ENCODE data around the gene IBTK. TPM values are rescaled to one million over a fixed set of nuclear protein-coding genes. Genes with fewer than 3 reads are reported as not detected.
A peak's percentile ranks its signal among the peaks of the same experiment; 100 is the strongest.
"Not testable (repeated sequence)": the region's sequence is repeated elsewhere in the genome, so short reads cannot be mapped to it uniquely, and the experiment has no call there.

Gene IBTK
- total RNA-seq, 1 experiment from 2014 or later = 36.6 TPM

- H2AFZ ChIP-seq (ENCODE audit: low read depth, low read length, poor library complexity, severe bottlenecking); H3K4me2 ChIP-seq (ENCODE audit: low read length); H3K4me1 ChIP-seq (ENCODE audit: control insufficient read depth in 1 of 2, insufficient read depth in 2 of 2, low read length in 2 of 2); ATAC-seq; H3K79me2 ChIP-seq (ENCODE audit: insufficient read depth, low read length); POLR2A ChIA-PET; RAD21 ChIA-PET (ENCODE audit: low non-redundant PET in 1 of 2, low total read pairs in 2 of 2, uncharacterized antibody in 2 of 2, unreplicated experiment in 2 of 2); H3K9ac ChIP-seq (ENCODE audit: low read length); H3K27me3 ChIP-seq (ENCODE audit: insufficient read depth, low read length); H3K4me3 ChIP-seq (replicated peaks in 1 of 2; ENCODE audit: low read depth in 1 of 2, low read length in 2 of 2); H3K27ac ChIP-seq (ENCODE audit: low read depth, low read length); DNase-seq (ENCODE audit: low read depth, low spot score); H3K9me2 ChIP-seq (ENCODE audit: insufficient read depth); BruUV-seq (replicated peaks); H3K36me3 ChIP-seq (ENCODE audit: control insufficient read depth in 1 of 2, insufficient read depth in 2 of 2, low read length in 2 of 2); H4K20me1 ChIP-seq (ENCODE audit: insufficient read depth); H3K9me3 ChIP-seq (ENCODE audit: control insufficient read depth in 1 of 2, insufficient read depth in 1 of 2, low read depth in 1 of 2, low read length in 2 of 2): not testable (repeated sequence)
- CTCF ChIA-PET = interaction anchor here (1.0 to 1.3 kb wide), 2 partner anchors 362 to 803 kb away, joined by 3 to 4 read pairs; no protein-coding TSS in a partner anchor
- intact Hi-C loops (cut with micrococcal nuclease) = loop anchor here (5.0 kb wide), 2 partner anchors 458 to 963 kb away; no protein-coding TSS in a partner anchor
Measured at GRCh38 chr6:82254722-82255121, 7.2 kb upstream of the IBTK start.

GRCh38 chr6:82251942-82252341 lies 4.4 kb upstream of the IBTK start:
- CTCF ChIA-PET = interaction anchor here (0.7 to 1.5 kb wide), 4 partner anchors 216 to 813 kb away, joined by 3 to 4 read pairs (median 4); partner anchors contain the start of gene UBE3D
- no peak overlapping the region for H3K4me2 ChIP-seq (ENCODE audit: low read length)
- H4K20me1 ChIP-seq (ENCODE audit: insufficient read depth) = no peaks in the 10 kb centered on the region
- no peaks in the 10 kb centered on the region for H3K36me3 ChIP-seq (ENCODE audit: control insufficient read depth in 1 of 2, insufficient read depth in 2 of 2, low read length in 2 of 2)
- no peak overlapping the region for H3K27ac ChIP-seq (ENCODE audit: low read depth, low read length)
- BruUV-seq (replicated peaks) = no TSS peak
- ATAC-seq (no peak), DNase-seq (ENCODE audit: low read depth, low spot score) (peak; percentile 37)
- RAD21 ChIA-PET (ENCODE audit: low non-redundant PET in 1 of 2, low total read pairs in 2 of 2, uncharacterized antibody in 2 of 2, unreplicated experiment in 2 of 2) = interaction anchor here in 1 of 2 experiments (0.8 kb wide), 1 partner anchor 803 kb away, joined by 3 read pairs; no protein-coding TSS in a partner anchor
- no peak overlapping the region for H3K4me3 ChIP-seq (replicated peaks in 1 of 2; ENCODE audit: low read depth in 1 of 2, low read length in 2 of 2)
- H3K9ac ChIP-seq (ENCODE audit: low read length) = no peak overlapping the region
- TF ChIP-seq CTCF (IDR thresholded peaks at IDR 0.05 in 2 of 3, conservative IDR thresholded peaks at IDR 0.05 in 1 of 3; ENCODE audit: borderline replicate concordance in 1 of 3, insufficient read depth in 1 of 3, low read depth in 2 of 3, low read length in 2 of 3) = peak; percentile 36 to 63 (median 60); a peak in 5 of 6 replicates
- TF ChIP-seq RAD21 (IDR thresholded peaks at IDR 0.05; ENCODE audit: low read depth) = peak; percentile 78
- no peak for TF ChIP-seq ZBTB33 (IDR thresholded peaks at IDR 0.05; ENCODE audit: extremely low read depth, insufficient replicate concordance, low read length)
- peak overlapping the region; percentile 29 for H2AFZ ChIP-seq (ENCODE audit: low read depth, low read length, poor library complexity, severe bottlenecking)
- H3K79me2 ChIP-seq (ENCODE audit: insufficient read depth, low read length) = peaks cover 6% of the 10 kb centered on the region
- peaks cover 7 to 17% of the 10 kb centered on the region in 2 experiments for H3K4me1 ChIP-seq (ENCODE audit: control insufficient read depth in 1 of 2, insufficient read depth in 2 of 2, low read length in 2 of 2)
- POLR2A ChIA-PET = no interaction called here
- intact Hi-C loops (cut with micrococcal nuclease) = loop anchor here (1.0 to 5.0 kb wide), 2 partner anchors 805 to 965 kb away; no protein-coding TSS in a partner anchor
- no peaks in the 10 kb centered on the region for H3K27me3 ChIP-seq (ENCODE audit: insufficient read depth, low read length)
- H3K9me3 ChIP-seq (ENCODE audit: control insufficient read depth in 1 of 2, insufficient read depth in 1 of 2, low read depth in 1 of 2, low read length in 2 of 2) = no peaks in the 10 kb centered on the region
- H3K9me2 ChIP-seq (ENCODE audit: insufficient read depth) = no peaks in the 10 kb centered on the region

Measured in HCT116 (cell line).